MM.1S (cell line): ENCODE results near the gene SAAL1.

Experiments used
- DNase-seq: peaks from one replicate; pipeline ENCODE4 v3.0.0-alpha.2; 2015
- H2AFZ ChIP-seq: fragments of 300-600 bp; sonication (generic); 2 replicates; pipeline ENCODE4 v1.6.0; 2016; ENCODE audit warnings: antibody characterized with exemption, low read length
- H3F3A ChIP-seq: fragments of 300-600 bp; sonication (generic); 2 replicates; pipeline ENCODE4 v1.6.1; 2016; ENCODE audit warnings: mild to moderate bottlenecking, antibody characterized with exemption, low read length, moderate library complexity, mixed read lengths; ENCODE audit not compliant: insufficient read depth
- H3K27ac ChIP-seq: fragments of 300-600 bp; sonication (generic); 2 replicates; pipeline ENCODE4 v1.5.1; 2016; ENCODE audit warnings: mild to moderate bottlenecking, low read length
- H3K27me3 ChIP-seq: fragments of 300-600 bp; sonication (generic); replicated peaks from 2 replicates; pipeline ENCODE4 v1.6.0; 2016; ENCODE audit warnings: low read length; ENCODE audit not compliant: insufficient read depth
- H3K36me3 ChIP-seq: fragments of 300-600 bp; sonication (generic); replicated peaks from 2 replicates; pipeline ENCODE4 v1.6.1; 2016; ENCODE audit warnings: mild to moderate bottlenecking, low read length, mixed read lengths; ENCODE audit not compliant: insufficient read depth
- H3K4me1 ChIP-seq: fragments of 300-600 bp; sonication (generic); 2 replicates; pipeline ENCODE4 v1.6.1; 2016; ENCODE audit warnings: low read length, mixed read lengths
- H3K4me2 ChIP-seq: fragments of 300-600 bp; sonication (generic); 2 replicates; pipeline ENCODE4 v1.6.0; 2016; ENCODE audit warnings: low read depth, low read length
- H3K4me3 ChIP-seq: fragments of 300-600 bp; sonication (generic); 2 replicates; pipeline ENCODE4 v1.5.1; 2016; ENCODE audit warnings: low read length, mixed read lengths
- H3K79me2 ChIP-seq: fragments of 300-600 bp; sonication (generic); 2 replicates; pipeline ENCODE4 v1.6.1; 2016; ENCODE audit warnings: mixed run types, low read length, mixed read lengths
- H3K9ac ChIP-seq: fragments of 300-600 bp; sonication (generic); 2 replicates; pipeline ENCODE4 v1.6.1; 2016; ENCODE audit warnings: low read length, mixed read lengths
- H3K9me2 ChIP-seq: fragments of 300-600 bp; sonication (generic); replicated peaks from 2 replicates; pipeline ENCODE4 v1.6.1; 2016; ENCODE audit warnings: mild to moderate bottlenecking, low read length, mixed read lengths; ENCODE audit not compliant: insufficient read depth
- H3K9me3 ChIP-seq: fragments of 300-600 bp; sonication (generic); replicated peaks from 2 replicates; pipeline ENCODE4 v1.6.1; 2016; ENCODE audit warnings: mild to moderate bottlenecking, low read length, mixed read lengths; ENCODE audit not compliant: insufficient read depth
- H4K20me1 ChIP-seq: fragments of 300-600 bp; sonication (generic); 2 replicates; pipeline ENCODE4 v1.6.1; 2016; ENCODE audit warnings: mild to moderate bottlenecking, low read length, moderate library complexity, mixed read lengths; ENCODE audit not compliant: insufficient read depth
- EZH2 ChIP-seq: fragments of 300-600 bp; sonication (generic); optimal IDR thresholded peaks from 2 replicates; pipeline ENCODE3; 2017; ENCODE audit warnings: low read depth, mild to moderate bottlenecking, antibody characterized with exemption, low read length, mixed read lengths
- EZH2phosphoT487 ChIP-seq: fragments of 300-600 bp; sonication (generic); IDR thresholded peaks from 2 replicates; pipeline ENCODE4 v1.6.1; 2018; ENCODE audit warnings: antibody characterized with exemption, low read length
- TF ChIP-seq, protein P1 (sequence below): fragments of 300-600 bp; sonication (generic); IDR thresholded peaks from 2 replicates; pipeline ENCODE4 v1.5.1; 2016; ENCODE audit warnings: antibody characterized with exemption, low read length, mixed read lengths

The SAAL1 gene

DNA sequence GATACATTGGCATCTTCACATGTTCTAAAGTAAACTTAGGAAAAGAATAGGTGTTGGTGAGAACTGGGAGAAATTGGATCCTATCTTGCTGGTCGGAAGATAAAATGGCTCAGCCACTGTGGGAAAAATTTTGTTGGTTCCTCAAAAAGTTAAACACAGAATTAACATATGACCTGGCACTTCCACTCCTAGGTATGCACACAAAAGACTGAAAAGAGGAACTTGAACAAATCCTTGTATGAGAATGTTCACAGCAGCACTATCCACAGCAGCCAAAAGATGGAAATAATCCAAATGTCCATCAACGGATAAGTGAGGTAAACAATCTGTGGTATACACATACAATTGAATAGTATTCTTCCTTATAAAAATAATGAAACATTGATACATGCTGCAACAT lies 55.0 kb downstream of the SAAL1 start:
- Histone ChIP-seq H3K9ac (no peak overlapping the region), H3K79me2 (no peaks in the 10 kb centered on the region), H3K9me2 (no peaks in the 10 kb centered on the region), H3K27ac (no peak overlapping the region), H4K20me1 (no peaks in the 10 kb centered on the region), H3K4me1 (no peaks in the 10 kb centered on the region), H3K4me3 (no peak overlapping the region), H3K27me3 (no peaks in the 10 kb centered on the region), H3K36me3 (no peaks in the 10 kb centered on the region), H3K4me2 (no peak overlapping the region), H3F3A (no peaks in the 10 kb centered on the region), H2AFZ (no peak overlapping the region), H3K9me3 (no peaks in the 10 kb centered on the region)
- TF ChIP-seq EZH2phosphoT487 (no peak), EZH2 (no peak)
- TF ChIP-seq, protein P1, sequence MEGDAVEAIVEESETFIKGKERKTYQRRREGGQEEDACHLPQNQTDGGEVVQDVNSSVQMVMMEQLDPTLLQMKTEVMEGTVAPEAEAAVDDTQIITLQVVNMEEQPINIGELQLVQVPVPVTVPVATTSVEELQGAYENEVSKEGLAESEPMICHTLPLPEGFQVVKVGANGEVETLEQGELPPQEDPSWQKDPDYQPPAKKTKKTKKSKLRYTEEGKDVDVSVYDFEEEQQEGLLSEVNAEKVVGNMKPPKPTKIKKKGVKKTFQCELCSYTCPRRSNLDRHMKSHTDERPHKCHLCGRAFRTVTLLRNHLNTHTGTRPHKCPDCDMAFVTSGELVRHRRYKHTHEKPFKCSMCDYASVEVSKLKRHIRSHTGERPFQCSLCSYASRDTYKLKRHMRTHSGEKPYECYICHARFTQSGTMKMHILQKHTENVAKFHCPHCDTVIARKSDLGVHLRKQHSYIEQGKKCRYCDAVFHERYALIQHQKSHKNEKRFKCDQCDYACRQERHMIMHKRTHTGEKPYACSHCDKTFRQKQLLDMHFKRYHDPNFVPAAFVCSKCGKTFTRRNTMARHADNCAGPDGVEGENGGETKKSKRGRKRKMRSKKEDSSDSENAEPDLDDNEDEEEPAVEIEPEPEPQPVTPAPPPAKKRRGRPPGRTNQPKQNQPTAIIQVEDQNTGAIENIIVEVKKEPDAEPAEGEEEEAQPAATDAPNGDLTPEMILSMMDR, result no peak
- DNase-seq, result no peak

DNA sequence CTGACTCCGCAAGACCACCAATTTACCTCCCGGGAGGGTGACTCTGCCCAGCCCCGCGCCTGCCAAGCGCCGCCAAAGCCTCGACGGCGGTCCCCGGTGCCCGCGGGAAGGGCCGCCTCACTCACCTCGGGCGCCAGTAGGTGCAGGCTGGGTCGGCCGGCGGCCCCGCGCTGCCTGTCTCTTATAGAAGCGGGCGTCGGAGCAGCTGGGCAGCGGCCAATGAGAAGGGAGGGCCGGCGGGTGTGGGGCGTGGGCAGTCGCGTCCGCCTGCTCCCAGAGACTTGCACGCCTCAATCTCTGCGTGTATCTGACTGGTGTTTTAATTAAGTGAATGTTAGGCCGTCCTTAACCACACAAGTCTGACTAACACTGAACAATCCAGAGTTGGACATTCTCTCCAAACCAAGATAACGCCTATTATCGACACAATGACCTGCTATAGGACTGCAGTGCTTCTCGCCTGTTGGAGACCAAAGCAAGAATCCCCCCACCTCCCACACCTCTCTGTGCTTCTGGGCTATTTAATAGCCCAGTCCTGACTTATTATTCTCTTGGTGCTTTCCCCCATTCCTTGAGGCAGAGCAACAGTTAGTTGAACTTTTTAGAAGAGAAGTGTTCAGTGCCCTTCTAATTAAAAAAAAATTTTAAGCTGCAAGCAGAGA lies 59.6 kb downstream of the SAAL1 start, which contains the start of gene TPH1:
Gene TPH1, minus strand, starts transcription at position 154 of the 662 bp plus-strand sequence. CDS start 5,507 bp downstream, outside the sequence.
- Histone ChIP-seq H4K20me1 (no peaks in the 10 kb centered on the region), H3K79me2 (no peaks in the 10 kb centered on the region), H3K9me3 (no peaks in the 10 kb centered on the region), H3K4me1 (no peaks in the 10 kb centered on the region), H3K27ac (no peak within 1 kb of the TSS), H3K4me3 (no peak within 1 kb of the TSS), H3K9me2 (no peaks in the 10 kb centered on the region), H3K4me2 (no peak within 1 kb of the TSS), H3F3A (no peaks in the 10 kb centered on the region), H2AFZ (no peak within 1 kb of the TSS), H3K36me3 (no peaks in the 10 kb centered on the region), H3K9ac (no peak within 1 kb of the TSS), H3K27me3 (no peaks in the 10 kb centered on the region)
- no peak for DNase-seq
- TF ChIP-seq, protein P1, result no peak
- TF ChIP-seq EZH2 (no peak), EZH2phosphoT487 (no peak)

DNA sequence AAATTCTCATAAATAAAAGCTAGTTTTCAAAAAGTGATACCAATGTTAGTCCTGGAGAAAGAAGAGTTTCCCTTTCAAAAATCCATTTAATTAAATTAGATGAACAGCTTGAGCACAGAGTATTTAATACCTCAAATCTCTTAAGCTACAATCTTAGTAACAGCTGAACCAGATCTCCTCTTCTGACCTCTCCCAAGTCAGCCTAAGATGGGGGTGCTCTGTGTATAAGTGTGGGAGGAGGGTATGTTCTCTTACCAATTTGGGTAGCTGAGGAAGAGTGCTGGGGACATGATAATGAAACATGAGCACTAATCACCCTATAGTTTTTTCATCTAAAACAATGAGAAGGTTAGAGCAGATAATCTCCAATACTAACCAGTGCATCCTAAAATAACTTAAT lies 69.4 kb downstream of the SAAL1 start:
- TF ChIP-seq EZH2phosphoT487 (no peak), EZH2 (no peak)
- TF ChIP-seq, protein P1, result no peak
- Histone ChIP-seq H3K9ac (no peak overlapping the region), H4K20me1 (no peaks in the 10 kb centered on the region), H3K9me3 (no peaks in the 10 kb centered on the region), H3K36me3 (no peaks in the 10 kb centered on the region), H3F3A (no peaks in the 10 kb centered on the region), H3K79me2 (no peaks in the 10 kb centered on the region), H3K4me3 (no peak overlapping the region), H3K9me2 (no peaks in the 10 kb centered on the region), H3K4me1 (no peaks in the 10 kb centered on the region), H3K27me3 (no peaks in the 10 kb centered on the region), H2AFZ (no peak overlapping the region), H3K27ac (no peak overlapping the region), H3K4me2 (no peak overlapping the region)
- no peak for DNase-seq
